Epithelial cell of proximal tubule (primary cell): ENCODE results near the gene SH3D21. TPM values are rescaled to one million over a fixed set of nuclear protein-coding genes. Genes with fewer than 3 reads are reported as not detected.

Experiments used
- DNase-seq: peaks from one replicate; pipeline ENCODE4 v3.0.0-alpha.2; 2011; ENCODE audit warnings: low read depth
- H3K4me3 ChIP-seq: 2 replicates; pipeline ENCODE4 v1.5.1; 2011; ENCODE audit warnings: low read depth, mild to moderate bottlenecking, low read length
- CTCF ChIP-seq: conservative IDR thresholded peaks from 2 replicates; pipeline ENCODE4 v1.5.1; 2012; ENCODE audit warnings: low read depth, mild to moderate bottlenecking, low read length
- total RNA-seq: library from RNA; depleted of rRNA; stranded (reverse); fragments of >200 nt; gene quantifications from 2 replicates; pipeline ENCODE4 v1.2.3, GENCODE V29; 2015

SH3D21 gene
- total RNA-seq, 1 donor from 2014 or later = 20.3 TPM

GRCh38 chr1:36328088-36328480, 21.9 kb downstream of the SH3D21 start:
- DNase-seq = no peak
- no peak for TF ChIP-seq CTCF
- no peak overlapping the region for H3K4me3 ChIP-seq

- H3K4me3 ChIP-seq = no peak overlapping the region
- DNase-seq = no peak
- TF ChIP-seq CTCF = no peak
These were observed 22.5 kb downstream of the SH3D21 start for GRCh38 chr1:36328713-36329112.

GRCh38 chr1:36329817-36330216, 23.6 kb downstream of the SH3D21 start:
- H3K4me3 ChIP-seq = no peak overlapping the region
- DNase-seq = no peak
- no peak for TF ChIP-seq CTCF

- no peak for TF ChIP-seq CTCF
- no peak for DNase-seq
- no peak overlapping the region for H3K4me3 ChIP-seq
These were observed 24.8 kb downstream of the SH3D21 start for GRCh38 chr1:36330940-36331339.

- DNase-seq = no peak
- no peak for TF ChIP-seq CTCF
- H3K4me3 ChIP-seq = no peak overlapping the region
These were observed 31.7 kb downstream of the SH3D21 start for GRCh38 chr1:36337830-36338229.

GRCh38 chr1:36339215-36339614, 33.0 kb downstream of the SH3D21 start:
- H3K4me3 ChIP-seq = no peak overlapping the region
- no peak for DNase-seq
- no peak for TF ChIP-seq CTCF

- no peak for DNase-seq
- TF ChIP-seq CTCF = no peak
- H3K4me3 ChIP-seq = no peak overlapping the region
These were observed 33.4 kb downstream of the SH3D21 start for GRCh38 chr1:36339615-36340014.
